DND-41 (cell line): ENCODE results near the gene HOXD8.

Experiments used
- CTCF ChIP-seq: IDR thresholded peaks from 2 replicates; pipeline ENCODE4 v1.5.1; 2012; ENCODE audit warnings: borderline replicate concordance, low read length, moderate library complexity, mild to moderate bottlenecking; ENCODE audit not compliant: poor library complexity, severe bottlenecking; ENCODE audit errors: extremely low read depth
- EZH2 ChIP-seq: IDR thresholded peaks from 3 replicates; pipeline ENCODE4 v1.6.1; 2012; ENCODE audit warnings: borderline replicate concordance, low read depth, mild to moderate bottlenecking, moderate library complexity, low read length, inconsistent platforms; ENCODE audit not compliant: severe bottlenecking

GRCh38 chr2:176103742-176104315 is 25.7 kb upstream of the HOXD8 start:
- TF ChIP-seq CTCF = no peak
- no peak for TF ChIP-seq EZH2
